ENCODE measurements around the gene DVL2. TPM values are rescaled to one million over a fixed set of nuclear protein-coding genes. Genes with fewer than 3 reads are reported as not detected.

DVL2 gene
- total RNA-seq, 4 donors from 2014 or later = 35.9 to 182 (median 69.2) TPM

- Histone ChIP-seq H3K9me3 (no peaks in the 10 kb centered on the region), H3K4me3 (peak overlapping the region; percentile 41 to 71 (median 48)), H3K27ac (peak overlapping the region; percentile 84 to 89 (median 86)), H3K27me3 (no peaks in the 10 kb centered on the region), H3K4me1 (peaks cover 12 to 42% (median 33%) of the 10 kb centered on the region in 4 donors), H3K36me3 (no peaks in the 10 kb centered on the region)
- TF ChIP-seq POLR2AphosphoS5 (IDR thresholded peaks at IDR 0.05) (peak in 2 of 3 donors; percentile 9 to 21), EP300 (IDR thresholded peaks at IDR 0.05; ENCODE audit: low read depth) (no peak)
- DNase-seq = no peak
- intact Hi-C loops (cut with DNase I; ENCODE audit: low total_unique reads) = loop anchor here (2.0 kb wide), 1 partner anchor 15 kb away; no protein-coding TSS in a partner anchor
- in situ Hi-C loops (cut with MboI; ENCODE audit: low pct_ligation_motif_present in 1 of 4, low pct_unique_long_range_greater_than_20kb in 1 of 4, low sequenced_read_pairs in 3 of 4) = loop anchor here in 2 of 4 donors (25.0 kb wide), 1 partner anchor 245 kb away; the partner anchor contains the start of genes SLC16A11 (in 2 of the 2) and SLC16A13 (in 2 of the 2)
- WGBS, 2 donors (ENCODE audit: low coverage in 1 of 2) = 9% methylated on average over 43 of the region's 43 CpGs; no CpG with 5 or more reads in 1 of the 2 donors
Observed at GRCh38 chr17:7281953-7282751, 47.8 kb upstream of the DVL2 start.

GRCh38 chr17:7281074-7281952 is 47.0 kb upstream of the DVL2 start, which contains the start of gene SLC2A4:
SLC2A4 (plus strand) TSS chr17:7281718; CDS start chr17:7281935, 217 bp downstream.
- 0 to 10% methylated on average over 2 to 61 of the region's 71 CpGs for WGBS, 2 donors (ENCODE audit: low coverage in 1 of 2)
- H3K36me3 ChIP-seq = no peaks in the 10 kb centered on the region
- peak within 1 kb of the TSS; percentile 41 to 71 (median 48) for H3K4me3 ChIP-seq
- in situ Hi-C loops (cut with MboI; ENCODE audit: low pct_ligation_motif_present in 1 of 4, low pct_unique_long_range_greater_than_20kb in 1 of 4, low sequenced_read_pairs in 3 of 4) (loop anchor here in 2 of 4 donors (25.0 kb wide), 1 partner anchor 244 kb away; the partner anchor contains the start of genes SLC16A11 (in 2 of the 2) and SLC16A13 (in 2 of the 2)), intact Hi-C loops (cut with DNase I; ENCODE audit: low total_unique reads) (loop anchor here (2.0 kb wide), 1 partner anchor 15 kb away; no protein-coding TSS in a partner anchor)
- no peaks in the 10 kb centered on the region for H3K27me3 ChIP-seq
- TF ChIP-seq POLR2AphosphoS5 (IDR thresholded peaks at IDR 0.05) (peak; percentile 57 to 73 (median 59)), CTCF (IDR thresholded peaks at IDR 0.05) (no peak), POLR2A (IDR thresholded peaks at IDR 0.05) (peak; percentile 54)
- H3K27ac ChIP-seq = peak within 1 kb of the TSS; percentile 84 to 89 (median 86)
- H3K9me3 ChIP-seq = no peaks in the 10 kb centered on the region
- peaks cover 12 to 42% (median 33%) of the 10 kb centered on the region in 4 donors for H3K4me1 ChIP-seq
- DNase-seq = peak; percentile 97

- Histone ChIP-seq H3K9me3 (no peaks in the 10 kb centered on the region), H3K27me3 (no peaks in the 10 kb centered on the region), H3K4me3 (peak overlapping the region in 3 of 4 donors; percentile 43 to 71 (median 54)), H3K4me1 (peaks cover 12 to 42% (median 33%) of the 10 kb centered on the region in 4 donors), H3K36me3 (no peaks in the 10 kb centered on the region), H3K27ac (peak overlapping the region; percentile 84 to 89 (median 86))
- intact Hi-C loops (cut with DNase I; ENCODE audit: low total_unique reads) (loop anchor here (2.0 kb wide), 1 partner anchor 16 kb away; no protein-coding TSS in a partner anchor), in situ Hi-C loops (cut with MboI; ENCODE audit: low pct_ligation_motif_present in 1 of 4, low pct_unique_long_range_greater_than_20kb in 1 of 4, low sequenced_read_pairs in 3 of 4) (loop anchor here in 2 of 4 donors (25.0 kb wide), 1 partner anchor 243 kb away; the partner anchor contains the start of genes SLC16A11 (in 2 of the 2) and SLC16A13 (in 2 of the 2))
- DNase-seq = peak; percentile 91
- WGBS, 2 donors (ENCODE audit: low coverage in 1 of 2) = 0% methylated on average over 3 to 29 of the region's 29 CpGs
- TF ChIP-seq CTCF (IDR thresholded peaks at IDR 0.05) (peak; percentile 86 to 99 (median 96)), POLR2AphosphoS5 (IDR thresholded peaks at IDR 0.05) (peak in 2 of 3 donors; percentile 28 to 45), EP300 (IDR thresholded peaks at IDR 0.05; ENCODE audit: low read depth) (peak; percentile 1), POLR2A (IDR thresholded peaks at IDR 0.05) (peak; percentile 17)
Observed at GRCh38 chr17:7280519-7281073, 46.3 kb upstream of the DVL2 start.

GRCh38 chr17:7279448-7279847 is 45.1 kb upstream of the DVL2 start:
- 47 to 66% methylated on average over 7 to 8 of the region's 8 CpGs for WGBS, 2 donors (ENCODE audit: low coverage in 1 of 2)
- Histone ChIP-seq H3K4me3 (no peak overlapping the region), H3K9me3 (no peaks in the 10 kb centered on the region), H3K4me1 (peaks cover 12 to 42% (median 30%) of the 10 kb centered on the region in 4 donors), H3K27ac (peak overlapping the region; percentile 84 to 89 (median 86)), H3K27me3 (no peaks in the 10 kb centered on the region), H3K36me3 (no peaks in the 10 kb centered on the region)
- DNase-seq = no peak
- peak in 1 of 3 donors; percentile 13 for TF ChIP-seq POLR2AphosphoS5 (IDR thresholded peaks at IDR 0.05)
- TF ChIP-seq CTCF (IDR thresholded peaks at IDR 0.05) = no peak
- no peak for TF ChIP-seq POLR2A (IDR thresholded peaks at IDR 0.05)
- in situ Hi-C loops (cut with MboI; ENCODE audit: low pct_ligation_motif_present in 1 of 4, low pct_unique_long_range_greater_than_20kb in 1 of 4, low sequenced_read_pairs in 3 of 4) (loop anchor here in 2 of 4 donors (10.0 to 25.0 kb wide), 2 partner anchors 65 to 242 kb away; partner anchors contain the start of genes SLC16A11 (in 2 of the 2) and SLC16A13 (in 2 of the 2)), intact Hi-C loops (cut with DNase I; ENCODE audit: low total_unique reads) (no loop called here)
